Neutrophil (primary cell): Measurements from ENCODE around the gene TACSTD2.
"Not testable (repeated sequence)": the region's sequence is repeated elsewhere in the genome, so short reads cannot be mapped to it uniquely, and the experiment has no call there.

Source experiments
- H3K27ac ChIP-seq: fragments of 200-600 bp; sonication (generic); 2 replicates; pipeline ENCODE4 v1.5.1; 2016; ENCODE audit warnings: mild to moderate bottlenecking, moderate library complexity
- H3K27me3 ChIP-seq: fragments of 200-600 bp; sonication (generic); 2 replicates; pipeline ENCODE4 v1.6.0; 2016; ENCODE audit warnings: mild to moderate bottlenecking
- H3K36me3 ChIP-seq: fragments of 200-600 bp; sonication (generic); 2 replicates; pipeline ENCODE4 v1.5.1; 2017
- H3K4me1 ChIP-seq, 2 experiments: fragments of 200-600 bp in 1 of 2; sonication (generic) in 1 of 2; 1 replicate in 1 of 2; 2 replicates in 1 of 2; pipeline versions ENCODE4 v1.5.1 to v1.6.1; 2013 to 2016; ENCODE audit warnings: low read depth in 1 of 2, low read length in 1 of 2, mild to moderate bottlenecking in 1 of 2, moderate library complexity in 1 of 2; ENCODE audit not compliant: control insufficient read depth in 1 of 2, insufficient read depth in 1 of 2
- H3K4me3 ChIP-seq, 2 experiments: fragments of 200-600 bp in 1 of 2; sonication (generic) in 1 of 2; 1 replicate in 1 of 2; 2 replicates in 1 of 2; pipeline ENCODE4 v1.5.1; 2013 to 2016; ENCODE audit warnings: low read depth in 1 of 2, low read length in 1 of 2, mild to moderate bottlenecking in 1 of 2, moderate library complexity in 1 of 2
- H3K9me3 ChIP-seq: fragments of 200-600 bp; sonication (generic); 2 replicates; pipeline ENCODE4 v1.5.1; 2016
- TF ChIP-seq, protein P1 (sequence below): fragments of 200-600 bp; sonication (generic); IDR thresholded peaks from 2 replicates; pipeline ENCODE4 v1.5.1; 2016; ENCODE audit warnings: antibody characterized with exemption

TACSTD2 gene

DNA sequence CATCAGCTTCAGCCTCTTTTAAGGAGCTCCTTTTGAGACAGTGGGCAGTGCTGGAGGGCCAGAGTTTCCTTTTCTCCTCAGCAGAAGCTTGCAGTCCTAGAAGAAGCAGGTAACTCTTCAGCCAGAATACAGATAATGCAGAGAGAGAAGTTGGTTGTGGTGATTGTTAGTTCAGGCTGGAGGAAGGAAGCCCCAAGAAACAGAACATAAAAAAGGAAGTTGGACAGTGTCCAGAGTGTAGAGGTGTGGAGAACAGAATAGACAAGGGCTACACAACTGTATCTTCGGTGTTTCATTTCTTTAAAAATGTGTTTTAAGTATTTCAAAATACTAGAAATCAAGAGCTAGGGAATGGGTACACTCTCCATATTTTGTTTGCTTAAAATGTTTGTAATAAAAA lies 6.4 kb upstream of the TACSTD2 start:
- Histone ChIP-seq H3K36me3 (no peaks in the 10 kb centered on the region), H3K27ac (peak overlapping the region; percentile 84), H3K27me3 (no peaks in the 10 kb centered on the region), H3K9me3 (no peaks in the 10 kb centered on the region), H3K4me3 (peak overlapping the region; percentile 45 to 47), H3K4me1 (peaks cover 24 to 42% of the 10 kb centered on the region in 2 experiments)
- TF ChIP-seq, protein P1, sequence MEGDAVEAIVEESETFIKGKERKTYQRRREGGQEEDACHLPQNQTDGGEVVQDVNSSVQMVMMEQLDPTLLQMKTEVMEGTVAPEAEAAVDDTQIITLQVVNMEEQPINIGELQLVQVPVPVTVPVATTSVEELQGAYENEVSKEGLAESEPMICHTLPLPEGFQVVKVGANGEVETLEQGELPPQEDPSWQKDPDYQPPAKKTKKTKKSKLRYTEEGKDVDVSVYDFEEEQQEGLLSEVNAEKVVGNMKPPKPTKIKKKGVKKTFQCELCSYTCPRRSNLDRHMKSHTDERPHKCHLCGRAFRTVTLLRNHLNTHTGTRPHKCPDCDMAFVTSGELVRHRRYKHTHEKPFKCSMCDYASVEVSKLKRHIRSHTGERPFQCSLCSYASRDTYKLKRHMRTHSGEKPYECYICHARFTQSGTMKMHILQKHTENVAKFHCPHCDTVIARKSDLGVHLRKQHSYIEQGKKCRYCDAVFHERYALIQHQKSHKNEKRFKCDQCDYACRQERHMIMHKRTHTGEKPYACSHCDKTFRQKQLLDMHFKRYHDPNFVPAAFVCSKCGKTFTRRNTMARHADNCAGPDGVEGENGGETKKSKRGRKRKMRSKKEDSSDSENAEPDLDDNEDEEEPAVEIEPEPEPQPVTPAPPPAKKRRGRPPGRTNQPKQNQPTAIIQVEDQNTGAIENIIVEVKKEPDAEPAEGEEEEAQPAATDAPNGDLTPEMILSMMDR = no peak

DNA sequence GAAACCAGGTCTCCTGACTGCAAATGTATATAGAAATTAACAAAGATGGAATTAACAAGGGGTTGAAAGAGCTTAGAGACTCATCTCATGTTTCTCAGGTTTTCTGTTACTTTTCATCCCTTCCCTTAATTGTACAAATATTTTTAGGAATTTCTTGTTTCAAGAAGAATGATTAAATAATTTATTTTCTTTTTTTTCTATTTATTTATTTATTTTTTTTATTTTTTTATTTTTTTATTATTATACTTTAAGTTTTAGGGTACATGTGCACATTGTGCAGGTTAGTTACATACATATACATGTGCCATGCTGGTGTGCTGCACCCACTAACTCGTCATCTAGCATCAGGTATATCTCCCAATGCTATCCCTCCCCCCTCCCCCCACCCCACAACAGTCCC lies 5.1 kb upstream of the TACSTD2 start:
- peak overlapping the region; percentile 39 for H3K27ac ChIP-seq
- not testable (repeated sequence) for H3K27me3 ChIP-seq, H3K36me3 ChIP-seq, H3K9me3 ChIP-seq, H3K4me3 ChIP-seq
- H3K4me1 ChIP-seq = peaks cover 38 to 56% of the 10 kb centered on the region in 2 experiments

DNA sequence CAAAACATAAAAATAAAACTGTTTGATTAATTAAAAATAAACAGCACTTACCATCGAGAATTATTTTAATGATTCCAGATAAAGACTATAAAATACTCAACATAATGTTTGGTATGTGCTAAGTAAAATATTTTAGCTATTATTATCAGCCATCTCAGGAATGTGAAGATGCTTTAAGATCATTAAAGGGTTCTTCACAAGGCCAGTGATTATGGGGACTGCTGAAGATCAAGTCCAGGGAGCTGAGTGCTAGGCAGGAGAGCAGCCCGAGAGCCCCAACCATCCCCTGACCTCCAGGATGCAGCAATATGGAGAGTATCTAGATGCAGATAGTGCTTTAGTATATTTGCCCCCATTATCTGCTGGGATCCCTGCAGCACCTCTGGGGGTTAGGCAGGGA lies 4.6 kb upstream of the TACSTD2 start:
- TF ChIP-seq, protein P1 = no peak
- no peaks in the 10 kb centered on the region for H3K27me3 ChIP-seq
- H3K27ac ChIP-seq = peak overlapping the region; percentile 39
- no peak overlapping the region for H3K4me3 ChIP-seq
- H3K9me3 ChIP-seq = no peaks in the 10 kb centered on the region
- H3K36me3 ChIP-seq = no peaks in the 10 kb centered on the region
- peaks cover 39 to 56% of the 10 kb centered on the region in 2 experiments for H3K4me1 ChIP-seq

DNA sequence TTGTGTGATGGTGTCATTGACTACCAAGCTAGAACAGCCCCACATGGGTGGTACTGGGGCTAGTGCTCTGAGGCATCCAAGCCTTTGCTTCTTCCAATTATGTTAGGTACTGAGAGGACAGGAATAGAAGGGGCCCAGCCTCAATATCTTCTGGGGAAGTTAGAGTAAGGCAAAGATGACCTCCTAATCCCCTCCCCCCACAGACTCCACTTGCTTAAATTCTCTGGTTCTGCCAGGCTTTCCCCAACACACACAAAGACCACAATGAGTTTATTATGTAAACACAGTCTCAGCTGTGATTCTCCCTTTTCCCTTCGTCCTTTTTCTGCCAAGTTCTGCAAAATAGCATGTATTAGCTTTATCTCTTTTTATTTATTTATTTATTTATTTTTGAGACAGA lies 3.1 kb upstream of the TACSTD2 start:
- peak overlapping the region; percentile 51 for H3K27ac ChIP-seq
- H3K9me3 ChIP-seq = no peaks in the 10 kb centered on the region
- H3K4me1 ChIP-seq = peaks cover 46 to 60% of the 10 kb centered on the region in 2 experiments
- H3K4me3 ChIP-seq = no peak overlapping the region
- H3K27me3 ChIP-seq = no peaks in the 10 kb centered on the region
- H3K36me3 ChIP-seq = no peaks in the 10 kb centered on the region
- TF ChIP-seq, protein P1 = no peak

DNA sequence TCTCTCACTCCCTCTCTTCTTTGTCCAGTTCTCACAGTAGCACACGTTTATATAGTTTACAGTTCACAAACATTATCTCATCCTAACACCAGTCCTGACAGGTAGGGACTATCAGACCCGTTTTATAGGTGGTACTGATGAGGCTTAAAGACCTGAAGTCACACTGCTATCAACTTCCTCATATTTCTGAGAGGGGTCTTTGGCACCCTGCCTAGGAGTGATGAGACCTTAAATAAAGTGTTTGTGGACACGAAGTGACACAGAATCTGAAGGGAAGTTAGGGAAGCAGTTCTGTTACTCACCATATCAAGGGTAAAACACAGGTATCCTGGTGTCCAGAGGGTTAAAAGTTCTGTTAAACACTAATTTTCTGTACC lies 590 bp upstream of the TACSTD2 start:
- H3K27ac ChIP-seq = peak overlapping the region; percentile 79
- peaks cover 52 to 65% of the 10 kb centered on the region in 2 experiments for H3K4me1 ChIP-seq
- no peaks in the 10 kb centered on the region for H3K27me3 ChIP-seq
- no peaks in the 10 kb centered on the region for H3K36me3 ChIP-seq
- H3K9me3 ChIP-seq = no peaks in the 10 kb centered on the region
- H3K4me3 ChIP-seq = peak overlapping the region; percentile 65 to 92
- TF ChIP-seq, protein P1 = no peak

DNA sequence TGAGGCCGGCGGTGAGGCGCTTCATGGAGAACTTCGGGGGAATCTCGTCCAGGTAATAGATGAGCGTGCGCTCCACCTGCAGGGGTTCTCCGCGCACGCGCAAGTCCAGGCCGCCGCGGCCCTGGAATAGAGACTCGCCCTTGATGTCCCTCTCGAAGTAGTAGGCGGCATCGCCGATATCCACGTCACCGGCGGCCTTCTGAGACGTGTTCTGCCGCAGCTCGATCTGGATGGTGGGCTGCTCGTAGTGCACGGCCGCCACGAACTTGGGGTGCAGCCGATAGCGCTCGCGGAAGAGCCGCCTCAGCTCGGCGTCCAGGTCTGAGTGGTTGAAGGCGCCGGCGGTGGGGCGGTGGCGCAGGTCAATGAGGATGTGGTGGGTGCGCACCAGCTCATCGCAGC lies 726 bp downstream of the TACSTD2 start:
- Histone ChIP-seq H3K9me3 (no peaks in the 10 kb centered on the region), H3K27me3 (no peaks in the 10 kb centered on the region), H3K4me1 (peaks cover 63 to 73% of the 10 kb centered on the region in 2 experiments), H3K4me3 (peak overlapping the region; percentile 65 to 92), H3K36me3 (no peaks in the 10 kb centered on the region), H3K27ac (peak overlapping the region; percentile 79)
- TF ChIP-seq, protein P1 = no peak
